Upper lobe of left lung (tissue), 6 donors: Measurements from ENCODE around the gene PSMD12. TPM values are rescaled to one million over a fixed set of nuclear protein-coding genes. Genes with fewer than 3 reads are reported as not detected.

Experiments used
- ATAC-seq, 2 donors: fragments of 200-7000 bp; cut with Tn5 transposase; one replicate each; pipeline ENCODE4 v1.9.1; 2022; ENCODE audit warnings: mild to moderate bottlenecking in 2 of 2, moderate library complexity in 2 of 2; ENCODE audit not compliant: low FRiP score in 2 of 2
- DNase-seq, 2 donors: peaks; one replicate each; pipeline ENCODE4 v3.0.0-alpha.2; 2019 to 2020
- H3K27ac ChIP-seq, 4 donors: fragments of 200-600 bp; sonication (generic); one replicate each; pipeline ENCODE4 v1.5.1; 2016 to 2019
- H3K27me3 ChIP-seq, 4 donors: fragments of 200-600 bp; sonication (generic); one replicate each; pipeline ENCODE4 v1.5.1; 2017 to 2019
- H3K36me3 ChIP-seq, 4 donors: fragments of 200-600 bp; sonication (generic); one replicate each; pipeline ENCODE4 v1.5.1; 2016 to 2019
- H3K4me1 ChIP-seq, 4 donors: fragments of 200-600 bp; sonication (generic); one replicate each; pipeline ENCODE4 v1.5.1; 2018 to 2019
- H3K4me3 ChIP-seq, 4 donors: fragments of 200-600 bp; sonication (generic); one replicate each; pipeline ENCODE4 v1.5.1; 2017 to 2019; ENCODE audit warnings: mild to moderate bottlenecking in 2 of 4, moderate library complexity in 1 of 4
- H3K9me3 ChIP-seq, 4 donors: fragments of 200-600 bp; sonication (generic); one replicate each; pipeline ENCODE4 v1.5.1; 2018 to 2019
- CTCF ChIP-seq, 6 experiments: fragments of 450-650 bp in 4 of 6; fragments of 200-600 bp in 2 of 6; sonication (generic) in 2 of 6; IDR thresholded peaks; one replicate each; pipeline ENCODE4 v1.5.1; 2016 to 2019; ENCODE audit warnings: antibody characterized with exemption in 6 of 6
- EP300 ChIP-seq, 4 donors: sonication (generic); formaldehyde crosslinking; IDR thresholded peaks; one replicate each; pipeline ENCODE4 v1.5.1; 2017; ENCODE audit warnings: antibody characterized with exemption in 4 of 4, control low read depth in 2 of 4
- POLR2A ChIP-seq, 4 donors: fragments of 450-650 bp; IDR thresholded peaks; one replicate each; pipeline ENCODE4 v1.5.1; 2016 to 2017; ENCODE audit warnings: antibody characterized with exemption in 4 of 4, mild to moderate bottlenecking in 2 of 4
- POLR2AphosphoS5 ChIP-seq, 2 donors: sonication (generic); formaldehyde crosslinking; IDR thresholded peaks; one replicate each; pipeline ENCODE4 v1.5.1; 2017; ENCODE audit warnings: antibody characterized with exemption in 2 of 2
- WGBS, 2 donors: methylation state at CpG; one replicate each; pipeline ENCODE4 v1.1.5; 2017 to 2018; 5-methylcytosine and 5-hydroxymethylcytosine counted together
- total RNA-seq, 6 donors: library from RNA; depleted of rRNA in 4 of 6; stranded (reverse); fragments of >200 nt in 4 of 6; gene quantifications; one replicate each; pipeline versions ENCODE4 v1.1.0 to v1.2.1, GENCODE V29; 2016 to 2021
- donor health status: DM: no; HTN: no; CAD: no; lungs with moderate emphysema.
- donor health status: DM: no; HTN: yes; CAD: no; lungs with severe emphysema.

PSMD12 gene
- total RNA-seq, 6 donors from 2014 or later: 11.9 to 36.9 (median 29.8) TPM

GRCh38 chr17:67400193-67400592, 33.8 kb upstream of the PSMD12 start:
- no peaks in the 10 kb centered on the region for H3K27me3 ChIP-seq
- no peak for ATAC-seq
- 24 to 25% methylated on average over 6 of the region's 6 CpGs for WGBS, 2 donors

GRCh38 chr17:67399676-67400075, 33.3 kb upstream of the PSMD12 start:
- no peak for DNase-seq
- no peak overlapping the region for H3K4me3 ChIP-seq
- H3K27ac ChIP-seq: no peak overlapping the region
- no peak for ATAC-seq
- no peaks in the 10 kb centered on the region for H3K36me3 ChIP-seq
- 86 to 91% methylated on average over 3 of the region's 3 CpGs for WGBS, 2 donors
- H3K27me3 ChIP-seq: no peaks in the 10 kb centered on the region
- TF ChIP-seq POLR2A (IDR thresholded peaks at IDR 0.05): no peak
- H3K4me1 ChIP-seq: peaks cover 4 to 14% (median 8%) of the 10 kb centered on the region in 4 donors
- no peaks in the 10 kb centered on the region for H3K9me3 ChIP-seq

More at GRCh38 chr17:67400193-67400592, 33.8 kb upstream of the PSMD12 start:
- H3K36me3 ChIP-seq: no peaks in the 10 kb centered on the region
- H3K4me3 ChIP-seq: no peak overlapping the region
- DNase-seq: no peak
- no peak overlapping the region for H3K27ac ChIP-seq
- TF ChIP-seq POLR2A (IDR thresholded peaks at IDR 0.05): no peak
- TF ChIP-seq CTCF (IDR thresholded peaks at IDR 0.05): no peak
- TF ChIP-seq EP300 (IDR thresholded peaks at IDR 0.05): no peak
- TF ChIP-seq POLR2AphosphoS5 (IDR thresholded peaks at IDR 0.05): no peak
- no peaks in the 10 kb centered on the region for H3K9me3 ChIP-seq
- peaks cover 4 to 14% (median 8%) of the 10 kb centered on the region in 4 donors for H3K4me1 ChIP-seq

- no peaks in the 10 kb centered on the region for H3K27me3 ChIP-seq
- WGBS, 2 donors: 93 to 95% methylated on average over 9 of the region's 9 CpGs
- no peak for ATAC-seq
- H3K9me3 ChIP-seq: no peaks in the 10 kb centered on the region
- DNase-seq: no peak
- TF ChIP-seq POLR2A (IDR thresholded peaks at IDR 0.05) (no peak), EP300 (IDR thresholded peaks at IDR 0.05) (no peak), CTCF (IDR thresholded peaks at IDR 0.05) (no peak), POLR2AphosphoS5 (IDR thresholded peaks at IDR 0.05) (no peak)
- no peaks in the 10 kb centered on the region for H3K36me3 ChIP-seq
- H3K4me3 ChIP-seq: no peak overlapping the region
- H3K4me1 ChIP-seq: peaks cover 9 to 17% (median 14%) of the 10 kb centered on the region in 4 donors
- H3K27ac ChIP-seq: no peak overlapping the region
Observed at GRCh38 chr17:67393809-67394397, 27.5 kb upstream of the PSMD12 start.

- Histone ChIP-seq H3K4me1 (peaks cover 9 to 17% (median 14%) of the 10 kb centered on the region in 4 donors), H3K9me3 (no peaks in the 10 kb centered on the region), H3K27ac (no peak overlapping the region), H3K4me3 (no peak overlapping the region), H3K36me3 (no peaks in the 10 kb centered on the region), H3K27me3 (no peaks in the 10 kb centered on the region)
- DNase-seq: no peak
- 96% methylated on average over 6 of the region's 6 CpGs for WGBS, 2 donors
- TF ChIP-seq CTCF (IDR thresholded peaks at IDR 0.05) (no peak), POLR2AphosphoS5 (IDR thresholded peaks at IDR 0.05) (no peak), POLR2A (IDR thresholded peaks at IDR 0.05) (no peak), EP300 (IDR thresholded peaks at IDR 0.05) (no peak)
- ATAC-seq: no peak
Observed at GRCh38 chr17:67392111-67392510, 25.7 kb upstream of the PSMD12 start.

GRCh38 chr17:67390646-67391361, 24.4 kb upstream of the PSMD12 start:
- no peak for TF ChIP-seq CTCF (IDR thresholded peaks at IDR 0.05)
- no peak for TF ChIP-seq POLR2A (IDR thresholded peaks at IDR 0.05)
- TF ChIP-seq POLR2AphosphoS5 (IDR thresholded peaks at IDR 0.05): no peak
- peak in 2 of 4 donors; percentile 9 to 12 for TF ChIP-seq EP300 (IDR thresholded peaks at IDR 0.05)
- no peaks in the 10 kb centered on the region for H3K36me3 ChIP-seq
- H3K4me1 ChIP-seq: peaks cover 9 to 17% (median 14%) of the 10 kb centered on the region in 4 donors
- ATAC-seq: peak; percentile 53 to 76
- no peaks in the 10 kb centered on the region for H3K9me3 ChIP-seq
- WGBS, 2 donors: 45 to 48% methylated on average over 7 to 9 of the region's 9 CpGs
- DNase-seq: peak in 1 of 2 donors; percentile 67
- no peak overlapping the region for H3K4me3 ChIP-seq
- no peaks in the 10 kb centered on the region for H3K27me3 ChIP-seq
- H3K27ac ChIP-seq: peak overlapping the region; percentile 7 to 48 (median 38)
